ENCODE data around the gene PYROXD2. TPM values are rescaled to one million over a fixed set of nuclear protein-coding genes. Genes with fewer than 3 reads are reported as not detected.

PYROXD2 gene
- total RNA-seq, 4 donors from 2014 or later, result 4.2 to 18.5 (median 7.4) TPM

DNA sequence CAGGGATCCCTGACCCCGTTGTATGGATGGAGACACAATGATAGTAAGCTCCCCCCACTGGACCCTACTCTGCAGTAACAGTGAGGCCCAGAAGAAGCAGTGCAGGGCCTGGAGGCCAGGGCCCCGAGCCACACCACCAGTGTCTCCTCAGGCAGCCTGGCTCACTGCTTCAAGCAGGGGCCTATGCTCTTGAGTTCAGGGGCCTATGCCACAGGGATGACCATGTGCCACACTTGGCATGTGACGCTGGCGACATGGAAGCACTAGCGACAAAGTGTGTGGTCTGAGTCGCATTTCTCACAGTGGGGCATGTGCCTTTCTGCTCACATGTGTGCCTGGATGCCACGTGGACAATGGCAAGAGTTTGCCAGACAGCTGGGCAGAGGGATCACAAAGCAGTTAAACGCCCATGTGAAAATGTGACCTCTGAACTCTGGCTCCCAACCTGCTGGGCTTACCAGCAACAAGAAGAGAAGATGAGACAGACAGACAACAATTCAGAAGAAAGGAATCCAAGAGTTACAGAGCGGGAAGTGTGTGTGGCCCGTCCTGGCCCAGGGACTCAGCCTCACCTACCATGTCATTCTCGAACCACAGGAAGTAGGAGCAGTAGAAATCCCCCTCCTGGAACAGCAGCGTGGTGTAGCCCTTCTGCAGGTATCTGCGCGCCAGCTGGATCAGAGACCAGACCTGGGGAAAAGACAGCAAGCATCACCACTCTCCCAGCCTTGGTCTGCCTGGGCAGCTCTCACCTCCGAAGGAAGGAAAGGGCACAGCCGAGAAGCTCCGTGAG is 4.7 kb upstream of the PYROXD2 start:
- Histone ChIP-seq H3K9me3 (no peaks in the 10 kb centered on the region), H3K4me1 (peaks cover 0 to 12% (median 7%) of the 10 kb centered on the region in 3 donors), H3K27ac (no peak overlapping the region), H3K27me3 (no peaks in the 10 kb centered on the region), H3K36me3 (peaks cover 0 to 79% of the 10 kb centered on the region in 2 donors), H3K4me3 (no peak overlapping the region)
- no peak for TF ChIP-seq EP300 (IDR thresholded peaks at IDR 0.05)
- TF ChIP-seq, protein P1, sequence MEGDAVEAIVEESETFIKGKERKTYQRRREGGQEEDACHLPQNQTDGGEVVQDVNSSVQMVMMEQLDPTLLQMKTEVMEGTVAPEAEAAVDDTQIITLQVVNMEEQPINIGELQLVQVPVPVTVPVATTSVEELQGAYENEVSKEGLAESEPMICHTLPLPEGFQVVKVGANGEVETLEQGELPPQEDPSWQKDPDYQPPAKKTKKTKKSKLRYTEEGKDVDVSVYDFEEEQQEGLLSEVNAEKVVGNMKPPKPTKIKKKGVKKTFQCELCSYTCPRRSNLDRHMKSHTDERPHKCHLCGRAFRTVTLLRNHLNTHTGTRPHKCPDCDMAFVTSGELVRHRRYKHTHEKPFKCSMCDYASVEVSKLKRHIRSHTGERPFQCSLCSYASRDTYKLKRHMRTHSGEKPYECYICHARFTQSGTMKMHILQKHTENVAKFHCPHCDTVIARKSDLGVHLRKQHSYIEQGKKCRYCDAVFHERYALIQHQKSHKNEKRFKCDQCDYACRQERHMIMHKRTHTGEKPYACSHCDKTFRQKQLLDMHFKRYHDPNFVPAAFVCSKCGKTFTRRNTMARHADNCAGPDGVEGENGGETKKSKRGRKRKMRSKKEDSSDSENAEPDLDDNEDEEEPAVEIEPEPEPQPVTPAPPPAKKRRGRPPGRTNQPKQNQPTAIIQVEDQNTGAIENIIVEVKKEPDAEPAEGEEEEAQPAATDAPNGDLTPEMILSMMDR (IDR thresholded peaks at IDR 0.05), result no peak
- no peak for TF ChIP-seq POLR2AphosphoS5 (IDR thresholded peaks at IDR 0.05)
- TF ChIP-seq POLR2A (IDR thresholded peaks at IDR 0.05), result no peak
- 92 to 94% methylated on average over 2 to 8 of the region's 17 CpGs for WGBS, 2 donors (ENCODE audit: low coverage in 1 of 2)
- no peak for ATAC-seq

DNA sequence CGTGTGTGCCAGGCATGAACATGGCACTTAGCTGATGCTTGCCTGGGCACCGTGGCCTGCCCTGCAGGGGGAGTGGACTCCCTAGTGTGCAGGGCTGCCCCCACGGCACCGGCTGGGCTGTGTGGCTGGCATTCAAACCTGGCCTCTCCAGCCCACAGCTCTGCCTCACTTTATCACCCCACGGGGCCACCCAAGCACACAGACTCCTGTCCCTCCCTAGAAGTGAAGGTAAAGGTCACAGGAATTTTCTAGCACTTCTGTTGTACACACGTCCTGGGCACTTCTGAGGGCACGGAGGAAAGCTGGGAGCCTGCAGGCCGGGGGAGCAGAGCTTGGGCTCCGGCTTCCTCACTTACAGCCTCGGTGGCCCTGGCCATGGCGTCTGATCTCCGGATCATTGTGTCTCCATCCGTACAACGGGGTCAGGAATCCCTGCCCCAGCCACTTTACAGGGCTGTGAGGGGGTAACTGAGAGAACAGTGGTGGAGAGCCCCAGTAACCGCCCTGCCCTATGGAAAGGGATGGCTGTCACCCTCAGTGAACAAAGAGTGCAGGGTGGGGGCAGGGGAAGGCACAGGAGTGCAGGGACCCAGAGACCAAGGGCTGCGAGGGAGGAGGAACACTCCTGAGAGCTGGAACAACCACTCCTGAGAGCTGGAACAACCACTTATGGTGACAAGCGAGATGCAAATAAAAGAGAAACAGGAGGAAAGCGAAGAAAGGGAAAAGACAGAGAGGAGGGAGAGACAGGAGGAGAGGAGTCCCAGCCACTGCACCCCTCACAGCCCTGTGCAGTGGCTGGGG is 3.9 kb upstream of the PYROXD2 start:
- Histone ChIP-seq H3K27me3 (no peaks in the 10 kb centered on the region), H3K27ac (no peak overlapping the region), H3K9me3 (no peaks in the 10 kb centered on the region), H3K4me1 (peaks cover 0 to 20% (median 11%) of the 10 kb centered on the region in 3 donors), H3K36me3 (peaks cover 0 to 71% of the 10 kb centered on the region in 2 donors), H3K4me3 (no peak overlapping the region)
- no peak for ATAC-seq
- WGBS, 2 donors (ENCODE audit: low coverage in 1 of 2), result 69 to 77% methylated on average over 3 of the region's 18 CpGs
- TF ChIP-seq EP300 (IDR thresholded peaks at IDR 0.05) (no peak), POLR2A (IDR thresholded peaks at IDR 0.05) (no peak), POLR2AphosphoS5 (IDR thresholded peaks at IDR 0.05) (no peak)
- TF ChIP-seq, protein P1 (IDR thresholded peaks at IDR 0.05), result no peak

DNA sequence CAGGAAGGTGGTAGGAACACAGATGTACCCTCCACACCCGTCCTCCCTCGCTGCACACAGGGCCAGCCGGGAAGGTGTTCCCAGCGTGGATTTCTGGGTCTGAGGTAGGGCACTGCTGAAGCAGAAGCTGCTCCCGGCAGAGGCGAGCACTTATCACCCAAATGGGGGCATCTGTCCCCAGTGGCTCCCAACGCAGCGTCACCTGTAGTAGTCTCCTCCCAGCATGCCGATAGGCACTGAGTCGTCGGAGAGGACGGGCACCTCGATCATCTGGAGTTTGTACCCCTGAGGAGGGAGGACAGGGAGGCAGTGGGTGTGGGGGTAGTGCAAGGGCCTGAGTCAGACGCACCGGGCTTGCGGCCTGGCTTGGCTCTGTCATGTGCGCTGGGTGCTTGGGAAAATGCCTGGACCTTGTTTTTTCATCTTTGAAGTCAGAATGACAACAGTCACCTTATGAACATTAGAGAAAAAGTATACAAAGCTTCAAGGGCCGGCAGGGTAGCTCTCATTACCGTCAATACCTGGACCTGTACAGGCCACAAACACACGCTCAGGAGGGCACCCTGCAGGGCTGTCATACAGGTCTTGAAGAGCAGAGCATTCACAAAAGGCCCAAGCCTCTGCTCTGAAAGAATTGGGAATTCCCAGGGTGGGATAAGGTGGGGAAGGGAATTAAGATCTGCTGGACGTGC is 3.1 kb upstream of the PYROXD2 start:
- Histone ChIP-seq H3K4me1 (peaks cover 0 to 28% (median 11%) of the 10 kb centered on the region in 3 donors), H3K36me3 (peaks cover 0 to 63% of the 10 kb centered on the region in 2 donors), H3K9me3 (no peaks in the 10 kb centered on the region), H3K27ac (no peak overlapping the region), H3K4me3 (no peak overlapping the region), H3K27me3 (no peaks in the 10 kb centered on the region)
- 80 to 92% methylated on average over 1 to 5 of the region's 21 CpGs for WGBS, 2 donors (ENCODE audit: low coverage in 1 of 2)
- ATAC-seq, result no peak
- TF ChIP-seq EP300 (IDR thresholded peaks at IDR 0.05), result no peak

DNA sequence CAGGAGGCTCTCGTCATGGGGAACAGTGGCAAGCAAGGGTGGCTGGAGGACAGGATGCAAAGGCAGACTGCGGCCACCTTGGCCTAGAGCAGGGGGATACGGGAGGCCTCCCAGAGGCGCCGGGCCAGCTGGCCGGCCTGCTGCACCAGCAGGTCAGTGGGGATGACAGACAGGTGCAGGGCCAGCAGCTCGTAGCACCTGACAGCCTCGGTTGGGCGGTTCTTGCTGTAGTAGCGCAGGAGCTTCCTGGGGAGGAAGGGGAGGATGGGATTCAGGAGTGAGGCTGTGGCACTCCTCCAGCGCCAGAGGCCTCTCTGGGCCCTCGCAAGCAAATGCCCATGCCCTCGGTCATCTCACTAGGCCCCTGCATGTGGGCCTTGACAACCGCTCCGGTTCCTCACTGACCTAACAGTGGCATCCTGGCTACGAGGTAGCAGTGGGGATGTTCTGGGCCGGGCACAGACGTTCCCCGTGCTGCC is 2.5 kb upstream of the PYROXD2 start:
- H3K4me1 ChIP-seq, result peaks cover 0 to 34% (median 11%) of the 10 kb centered on the region in 3 donors
- no peaks in the 10 kb centered on the region for H3K9me3 ChIP-seq
- TF ChIP-seq POLR2AphosphoS5 (IDR thresholded peaks at IDR 0.05) (no peak), EP300 (IDR thresholded peaks at IDR 0.05) (no peak), POLR2A (IDR thresholded peaks at IDR 0.05) (no peak)
- TF ChIP-seq, protein P1 (IDR thresholded peaks at IDR 0.05), result no peak
- H3K4me3 ChIP-seq, result no peak overlapping the region
- no peak for ATAC-seq
- peaks cover 0 to 57% of the 10 kb centered on the region in 2 donors for H3K36me3 ChIP-seq
- no peak overlapping the region for H3K27ac ChIP-seq
- H3K27me3 ChIP-seq, result no peaks in the 10 kb centered on the region
- no CpG with 5 or more reads among the region's 19 CpGs for WGBS, 2 donors (ENCODE audit: low coverage in 1 of 2)
